GM19328 (cell line): ENCODE data around the gene GANAB.
"Not testable (repeated sequence)": the region's sequence is repeated elsewhere in the genome, so short reads cannot be mapped to it uniquely, and the experiment has no call there.

Source experiments
- ATAC-seq: cut with Tn5 transposase; IDR thresholded peaks from one replicate; pipeline ENCODE4 v1.9.1; 2021; ENCODE audit warnings: mild to moderate bottlenecking, moderate library complexity; ENCODE audit not compliant: unreplicated experiment

Gene GANAB

GRCh38 chr11:62645946-62646824, at the start of gene GANAB:
Gene GANAB (minus strand): TSS chr11:62646613. CDS start chr11:62646599, 14 bp downstream.
- ATAC-seq: peak; percentile 94

GRCh38 chr11:62694455-62695167, 48.2 kb upstream of the GANAB start:
- no peak for ATAC-seq

GRCh38 chr11:62693624-62694023, 47.2 kb upstream of the GANAB start:
- ATAC-seq: not testable (repeated sequence)

GRCh38 chr11:62689421-62690183, 43.2 kb upstream of the GANAB start, which contains the start of gene LRRN4CL:
Gene LRRN4CL (minus strand): TSS chr11:62689530. CDS start chr11:62688508, 1,022 bp downstream.
- ATAC-seq: no peak

GRCh38 chr11:62688491-62688890, 42.1 kb upstream of the GANAB start:
- ATAC-seq: no peak

GRCh38 chr11:62687508-62688396, 41.3 kb upstream of the GANAB start:
- no peak for ATAC-seq

- ATAC-seq: no peak
Observed at GRCh38 chr11:62682518-62682917, 36.1 kb upstream of the GANAB start.

- ATAC-seq: no peak
Observed at GRCh38 chr11:62680825-62681240, 34.4 kb upstream of the GANAB start.

GRCh38 chr11:62678770-62679696, 32.6 kb upstream of the GANAB start, which contains the start of gene UBXN1:
Gene UBXN1 (minus strand): TSS chr11:62679073. CDS start chr11:62678923, 150 bp downstream.
- ATAC-seq: peak; percentile 66

- ATAC-seq: no peak
Observed at GRCh38 chr11:62678433-62678769, 32.0 kb upstream of the GANAB start.

GRCh38 chr11:62677714-62678113, 31.3 kb upstream of the GANAB start:
- no peak for ATAC-seq

- ATAC-seq: no peak
Observed at GRCh38 chr11:62677156-62677555, 30.7 kb upstream of the GANAB start.

- ATAC-seq: no peak
Observed at GRCh38 chr11:62676698-62677097, 30.3 kb upstream of the GANAB start.

- not testable (repeated sequence) for ATAC-seq
Observed at GRCh38 chr11:62675415-62675814, 29.0 kb upstream of the GANAB start.

- ATAC-seq: no peak
Observed at GRCh38 chr11:62673196-62673525, 26.7 kb upstream of the GANAB start.

GRCh38 chr11:62671608-62672389, 25.4 kb upstream of the GANAB start, which contains the start of the genes LBHD1 and UQCC3:
Gene LBHD1 (minus strand): TSS chr11:62672267. CDS start chr11:62670031, 2,236 bp downstream.
Gene UQCC3 (plus strand): TSS chr11:62671673. CDS start chr11:62671746, 73 bp downstream.
- ATAC-seq: peak; percentile 68

GRCh38 chr11:62671236-62671607, 24.8 kb upstream of the GANAB start:
- ATAC-seq: peak; percentile 6
